Measurements from ENCODE around the gene FOXP1.

FOXP1 gene

GRCh38 chr3:71583566-71584393, at the start of gene FOXP1:
Gene FOXP1, minus strand, starts transcription at chr3:71583728. Its CDS starts 385,347 bp downstream, at chr3:71198381.
- DNase-seq (ENCODE audit: extremely low read depth in 1 of 2, low read depth in 1 of 2), result peak in 1 of 2 donors; percentile 44

GRCh38 chr3:71629711-71630110, 46.2 kb upstream of the FOXP1 start:
- no peak for DNase-seq (ENCODE audit: extremely low read depth in 1 of 2, low read depth in 1 of 2)

DNA sequence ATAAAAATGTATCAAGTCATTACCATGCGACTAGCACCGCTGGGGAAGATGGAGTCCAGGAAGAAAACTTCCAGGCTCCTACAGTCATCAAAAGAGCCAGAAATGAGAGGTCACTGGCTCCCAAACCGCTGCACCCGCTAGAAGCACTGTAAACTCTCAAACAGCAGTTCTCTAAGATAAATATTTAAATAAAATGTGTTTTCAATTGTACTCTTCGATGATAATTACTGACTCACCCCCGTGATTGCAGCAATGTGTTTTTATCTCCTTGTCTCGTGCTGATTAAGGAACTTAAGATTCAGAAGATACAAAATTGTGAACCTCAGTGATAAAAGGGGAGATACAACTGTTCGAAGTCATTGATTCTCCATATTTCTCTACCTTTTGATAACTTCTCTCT, 45.8 kb upstream of the FOXP1 start:
- no peak for DNase-seq (ENCODE audit: extremely low read depth in 1 of 2, low read depth in 1 of 2)

DNA sequence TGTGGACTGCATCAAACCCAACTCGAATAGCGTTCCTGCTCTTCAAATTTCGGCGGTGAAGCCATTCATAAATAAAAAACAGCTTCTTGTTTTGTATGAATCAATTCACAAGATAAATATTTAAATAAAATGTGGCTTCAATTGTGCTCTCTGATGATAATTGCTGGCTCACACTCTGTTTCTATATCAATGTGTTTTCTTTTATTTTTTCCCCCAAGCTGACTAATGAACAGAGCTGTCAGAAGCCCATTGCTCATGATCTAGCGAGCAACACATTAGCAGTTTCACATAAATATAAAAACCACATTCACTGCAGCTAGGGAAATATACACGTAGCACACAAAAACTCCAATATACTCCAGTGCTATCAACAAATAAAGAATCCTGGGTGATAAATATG, 45.0 kb upstream of the FOXP1 start:
- no peak for DNase-seq (ENCODE audit: extremely low read depth in 1 of 2, low read depth in 1 of 2)

DNA sequence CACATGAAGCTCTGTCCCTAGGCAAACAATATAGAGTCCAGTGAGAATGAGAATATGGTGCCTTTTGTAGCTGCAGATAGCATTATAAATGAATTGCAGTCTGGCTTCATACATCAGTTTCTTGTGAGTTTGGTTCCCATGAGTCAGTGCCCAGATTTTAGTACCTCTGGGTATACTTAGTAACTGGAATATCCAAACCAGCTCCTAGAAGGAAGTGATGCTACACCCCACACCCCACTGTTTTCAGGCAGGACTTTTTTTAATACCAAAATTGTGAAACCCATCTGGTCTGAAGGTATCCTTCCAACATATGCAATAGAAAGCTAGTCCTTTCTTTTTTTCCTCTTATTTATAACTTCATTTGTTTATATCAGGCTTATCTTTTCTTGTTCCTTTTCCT, 42.1 kb upstream of the FOXP1 start:
- DNase-seq (ENCODE audit: extremely low read depth in 1 of 2, low read depth in 1 of 2), result no peak

- no peak for DNase-seq (ENCODE audit: extremely low read depth in 1 of 2, low read depth in 1 of 2)
Measured at GRCh38 chr3:71621825-71622537, 38.5 kb upstream of the FOXP1 start.

- no peak for DNase-seq (ENCODE audit: extremely low read depth in 1 of 2, low read depth in 1 of 2)
Measured at GRCh38 chr3:71618538-71618937, 35.0 kb upstream of the FOXP1 start.

DNA sequence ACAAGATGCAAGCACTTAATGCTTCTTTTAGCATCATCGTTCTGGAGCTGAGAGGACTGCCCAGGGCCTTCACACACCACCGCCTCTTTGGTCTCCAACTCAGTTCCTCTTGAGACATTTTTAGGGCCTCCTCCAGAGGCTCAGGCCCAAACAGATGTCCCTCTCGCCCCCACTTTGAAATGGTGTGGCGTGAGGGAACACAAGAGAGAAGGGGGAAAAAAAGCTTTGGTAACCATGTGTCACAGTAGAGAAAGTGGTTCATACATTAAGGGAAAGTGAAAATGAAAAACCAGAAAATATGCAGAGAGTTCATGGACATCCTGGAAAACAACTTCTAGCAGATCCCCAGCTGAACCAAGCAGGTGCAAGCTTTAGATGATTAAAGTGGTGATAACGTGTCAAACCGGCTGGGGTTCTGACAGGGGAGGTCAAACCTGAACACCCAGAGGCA, 33.1 kb upstream of the FOXP1 start:
- DNase-seq (ENCODE audit: extremely low read depth in 1 of 2, low read depth in 1 of 2), result no peak

DNA sequence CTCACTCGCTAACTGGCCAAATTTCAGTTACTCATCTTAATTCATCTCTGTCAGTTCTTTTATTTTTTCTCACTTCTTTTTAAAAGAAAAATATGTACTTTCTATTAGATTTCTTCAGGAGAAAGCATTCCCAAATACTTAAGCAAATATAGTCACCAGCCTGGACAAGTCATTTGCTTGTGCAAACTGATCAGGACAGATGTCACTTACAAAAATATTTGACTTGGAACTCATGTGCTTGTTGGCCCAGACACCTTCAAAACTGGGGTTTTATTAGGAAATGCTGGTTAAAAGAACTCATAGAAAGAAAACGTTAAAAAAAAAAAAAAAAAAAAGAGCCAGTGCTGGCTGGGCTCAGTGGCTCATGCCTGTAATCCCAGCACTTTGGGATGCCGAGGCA, 31.3 kb upstream of the FOXP1 start:
- no peak for DNase-seq (ENCODE audit: extremely low read depth in 1 of 2, low read depth in 1 of 2)

GRCh38 chr3:71614426-71614825, 30.9 kb upstream of the FOXP1 start:
- no peak for DNase-seq (ENCODE audit: extremely low read depth in 1 of 2, low read depth in 1 of 2)

DNA sequence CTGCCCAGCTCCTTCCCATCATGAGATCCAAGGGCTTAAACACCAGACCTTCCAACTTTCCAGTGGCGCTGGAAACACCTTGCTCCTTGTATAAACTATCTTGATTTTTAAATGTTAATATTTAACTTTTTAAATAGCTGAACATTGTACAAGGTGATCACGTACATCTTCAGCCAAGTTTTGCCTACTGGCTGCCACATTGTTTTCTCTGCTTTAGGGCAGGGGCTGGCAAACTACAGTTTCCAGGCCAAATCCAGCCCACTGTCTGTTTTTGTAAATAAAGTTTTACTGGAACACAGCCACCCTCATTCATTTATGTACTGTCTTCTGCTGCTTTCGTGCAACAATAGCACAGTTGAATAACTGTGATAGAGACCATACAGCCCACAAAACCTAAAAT, 27.6 kb upstream of the FOXP1 start:
- DNase-seq (ENCODE audit: extremely low read depth in 1 of 2, low read depth in 1 of 2), result no peak

DNA sequence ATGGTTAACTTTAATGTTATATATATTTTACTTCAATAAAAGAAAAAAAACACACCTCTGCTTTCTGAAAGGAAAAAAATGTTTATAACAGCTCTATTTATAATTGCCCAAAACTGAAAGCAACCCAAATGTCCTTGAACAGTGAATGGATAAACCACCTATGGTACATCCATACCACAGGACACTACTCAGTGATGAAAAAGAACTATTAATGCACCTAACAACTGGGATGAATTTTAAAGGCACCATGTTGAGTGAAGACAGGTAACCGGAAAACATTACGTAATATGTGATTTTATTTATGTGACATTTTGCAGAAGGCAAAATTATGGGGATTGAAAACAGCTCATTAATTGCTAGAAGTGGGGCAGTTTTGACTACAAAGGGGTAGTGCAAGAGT, 23.8 kb upstream of the FOXP1 start:
- no peak for DNase-seq (ENCODE audit: extremely low read depth in 1 of 2, low read depth in 1 of 2)

DNA sequence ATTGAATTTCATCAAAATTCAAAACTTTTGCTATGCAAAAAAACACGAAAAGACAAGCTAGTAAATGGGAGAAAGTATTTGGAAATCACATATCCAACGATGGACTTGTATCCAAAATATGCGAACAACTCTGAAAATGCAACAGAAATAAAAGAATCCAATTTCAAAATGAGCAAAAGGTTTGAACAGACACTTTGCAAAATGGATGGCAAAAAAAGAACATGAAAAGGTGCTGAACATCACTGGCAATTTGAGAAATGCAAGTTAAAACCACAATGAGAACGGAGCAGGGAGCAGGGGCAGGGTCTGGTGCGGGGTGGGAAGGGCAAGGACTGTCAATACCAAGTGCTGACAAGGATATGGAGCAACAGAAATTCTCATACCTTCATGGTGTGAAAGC, 23.1 kb upstream of the FOXP1 start:
- no peak for DNase-seq (ENCODE audit: extremely low read depth in 1 of 2, low read depth in 1 of 2)

DNA sequence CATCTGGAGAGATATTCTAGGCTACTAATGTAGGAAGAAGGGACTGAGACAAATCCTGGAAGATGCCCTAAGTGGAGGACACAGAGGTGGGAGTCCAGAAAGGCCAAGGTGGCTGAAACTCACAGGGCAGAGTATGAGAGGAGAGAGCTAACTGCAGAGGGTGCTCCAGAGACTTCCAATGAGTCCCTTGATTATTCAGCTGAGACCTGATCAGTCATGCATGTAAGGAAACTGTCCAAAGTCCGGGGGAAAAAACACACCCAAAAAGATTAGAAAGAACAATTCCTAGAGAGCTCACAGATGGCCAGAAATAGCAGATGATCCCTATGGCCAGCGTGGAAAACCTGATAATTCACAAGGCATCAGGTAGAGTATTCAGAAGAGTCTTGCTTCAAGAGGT, 18.7 kb upstream of the FOXP1 start:
- DNase-seq (ENCODE audit: extremely low read depth in 1 of 2, low read depth in 1 of 2), result no peak

GRCh38 chr3:71601811-71602210, 18.3 kb upstream of the FOXP1 start:
- DNase-seq (ENCODE audit: extremely low read depth in 1 of 2, low read depth in 1 of 2), result no peak

- no peak for DNase-seq (ENCODE audit: extremely low read depth in 1 of 2, low read depth in 1 of 2)
Measured at GRCh38 chr3:71600646-71601288, 17.2 kb upstream of the FOXP1 start.

DNA sequence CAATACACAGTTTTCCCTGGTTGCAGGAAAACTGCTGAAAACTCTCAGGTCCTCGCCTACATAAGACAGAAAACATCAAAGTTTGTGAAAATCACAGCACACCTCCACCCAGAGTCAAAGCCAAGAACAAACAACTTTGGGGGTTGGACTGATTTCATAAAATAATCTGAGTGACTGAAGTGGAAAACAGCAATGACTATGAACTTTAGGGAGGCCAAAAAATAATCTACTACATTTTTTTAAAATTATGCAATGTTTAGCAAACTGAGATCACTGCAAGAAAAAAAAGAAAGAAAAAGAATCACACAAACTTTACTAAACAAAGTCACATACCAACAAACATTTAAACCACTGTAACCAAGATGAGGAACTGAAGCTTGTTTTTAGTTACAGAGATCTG, 15.9 kb upstream of the FOXP1 start:
- no peak for DNase-seq (ENCODE audit: extremely low read depth in 1 of 2, low read depth in 1 of 2)

DNA sequence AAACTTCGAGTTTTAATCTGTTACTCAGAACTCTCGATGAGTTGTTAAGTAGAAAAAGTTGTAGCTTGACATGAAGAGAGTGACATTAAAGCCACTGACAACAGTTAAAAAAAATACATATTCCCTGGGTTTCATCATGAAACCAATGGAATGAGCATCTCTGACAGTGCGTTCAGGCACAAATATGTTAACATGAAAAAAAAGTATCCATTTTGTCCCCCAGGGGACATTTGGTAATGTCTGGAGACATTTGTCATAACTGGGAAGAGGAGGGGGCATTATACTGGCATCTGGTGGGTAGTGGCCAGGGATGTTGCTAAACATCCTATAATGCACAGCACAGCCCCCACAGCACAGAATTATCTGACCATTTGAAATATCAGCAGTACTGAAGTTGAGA, 14.8 kb upstream of the FOXP1 start:
- DNase-seq (ENCODE audit: extremely low read depth in 1 of 2, low read depth in 1 of 2), result no peak

- DNase-seq (ENCODE audit: extremely low read depth in 1 of 2, low read depth in 1 of 2), result no peak
Measured at GRCh38 chr3:71597286-71597685, 13.8 kb upstream of the FOXP1 start.

- DNase-seq (ENCODE audit: extremely low read depth in 1 of 2, low read depth in 1 of 2), result no peak
Measured at GRCh38 chr3:71593106-71593505, 9.6 kb upstream of the FOXP1 start.

DNA sequence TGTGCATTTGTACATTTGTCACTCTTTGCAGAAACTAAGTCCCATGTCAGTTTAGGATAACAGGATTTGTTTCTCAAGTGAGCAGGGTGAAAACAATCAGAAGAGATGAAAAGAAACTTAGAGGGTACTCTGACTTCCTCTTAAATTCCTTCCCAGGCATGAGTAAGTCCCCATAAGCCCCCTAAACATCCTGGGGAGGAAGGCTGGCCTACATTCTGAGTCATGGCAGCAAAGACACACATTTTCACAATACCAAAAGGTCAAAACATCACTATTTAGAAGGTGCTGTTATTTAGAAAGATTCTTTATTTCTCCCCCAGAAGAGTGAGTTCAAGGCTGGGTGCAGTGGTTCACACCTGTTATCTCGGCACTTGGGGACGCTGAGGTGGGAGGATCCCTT, 7.6 kb upstream of the FOXP1 start:
- DNase-seq (ENCODE audit: extremely low read depth in 1 of 2, low read depth in 1 of 2), result no peak

DNA sequence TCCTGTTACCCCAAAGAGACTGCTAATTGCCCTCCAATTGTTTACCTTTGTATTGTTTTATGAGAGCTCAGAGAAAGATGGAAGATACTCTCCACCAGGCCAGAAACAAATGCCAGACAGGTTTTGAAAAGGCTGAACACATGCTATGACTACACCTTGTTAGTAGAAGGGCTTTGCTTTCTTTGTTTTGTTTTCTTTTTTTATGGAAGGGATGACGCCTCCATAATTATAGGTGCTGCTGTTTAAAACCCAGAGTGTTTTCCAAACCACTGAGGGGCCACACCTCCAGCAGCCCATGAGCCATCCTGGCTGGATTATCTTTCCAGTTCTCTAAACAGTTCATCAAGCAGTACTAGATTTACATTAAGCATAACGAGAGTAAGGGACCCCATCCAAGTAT, 5.6 kb upstream of the FOXP1 start:
- DNase-seq (ENCODE audit: extremely low read depth in 1 of 2, low read depth in 1 of 2), result no peak
